Germinal center (tissue), 1 donor: ENCODE results near the gene NACA.
A peak's percentile ranks its signal among the peaks of the same experiment; 100 is the strongest.
"Not testable (repeated sequence)": the region's sequence is repeated elsewhere in the genome, so short reads cannot be mapped to it uniquely, and the experiment has no call there.

Experiments used
- DNase-seq: peaks from one replicate; pipeline ENCODE4 v3.0.0; 2012; ENCODE audit warnings: mixed read lengths, low spot score

The NACA gene

GRCh38 chr12:56723889-56724700 lies 1.0 kb downstream of the NACA start:
- DNase-seq = no peak

GRCh38 chr12:56723352-56723751 lies 1.7 kb downstream of the NACA start:
- DNase-seq = no peak

- DNase-seq = no peak
Measured at GRCh38 chr12:56722832-56723231, 2.3 kb downstream of the NACA start.

GRCh38 chr12:56721721-56722120 lies 3.4 kb downstream of the NACA start:
- DNase-seq = no peak

GRCh38 chr12:56721216-56721615 lies 3.9 kb downstream of the NACA start:
- DNase-seq = no peak

- no peak for DNase-seq
Measured at GRCh38 chr12:56720731-56721151, 4.4 kb downstream of the NACA start.

- DNase-seq = no peak
Measured at GRCh38 chr12:56719056-56719455, 6.0 kb downstream of the NACA start.

GRCh38 chr12:56718636-56719035 lies 6.5 kb downstream of the NACA start:
- no peak for DNase-seq

- DNase-seq = no peak
Measured at GRCh38 chr12:56718149-56718548, 7.0 kb downstream of the NACA start.

GRCh38 chr12:56716933-56717880 lies 7.9 kb downstream of the NACA start:
- DNase-seq = no peak

GRCh38 chr12:56716458-56716857 lies 8.6 kb downstream of the NACA start:
- DNase-seq = no peak

- DNase-seq = no peak
Measured at GRCh38 chr12:56715798-56716197, 9.3 kb downstream of the NACA start.

GRCh38 chr12:56714431-56714929 lies 10.6 kb downstream of the NACA start:
- DNase-seq = no peak

- no peak for DNase-seq
Measured at GRCh38 chr12:56713345-56713744, 11.8 kb downstream of the NACA start.

GRCh38 chr12:56709759-56710376 lies 15.2 kb downstream of the NACA start:
- no peak for DNase-seq

- DNase-seq = not testable (repeated sequence)
Measured at GRCh38 chr12:56704522-56704921, 20.6 kb downstream of the NACA start.

GRCh38 chr12:56699020-56699661 lies 26.0 kb downstream of the NACA start:
- DNase-seq = no peak

GRCh38 chr12:56695327-56696101 lies 29.6 kb downstream of the NACA start:
- no peak for DNase-seq

- no peak for DNase-seq
Measured at GRCh38 chr12:56694161-56694560, 30.9 kb downstream of the NACA start.

- peak; percentile 62 for DNase-seq
Measured at GRCh38 chr12:56688846-56689109, 36.3 kb downstream of the NACA start.

- DNase-seq = peak; percentile 97
Measured at GRCh38 chr12:56688129-56688845, 36.8 kb downstream of the NACA start, which contains the start of gene PTGES3. Gene PTGES3 (minus strand): TSS chr12:56688284. CDS start chr12:56687999, 285 bp downstream.
